SKM-1 (cell line): ENCODE results near the gene PTTG1.
A peak's percentile ranks its signal among the peaks of the same experiment; 100 is the strongest.

Experiments
- DNase-seq: peaks from one replicate; lab custom pipeline; 2025; ENCODE audit not compliant: unreplicated experiment; lab: John Stamatoyannopoulos, UW

Gene PTTG1

GRCh38 chr5:160452795-160453194 is 31.1 kb downstream of the PTTG1 start:
- DNase-seq: no peak

GRCh38 chr5:160453751-160454150 is 32.1 kb downstream of the PTTG1 start:
- no peak for DNase-seq

GRCh38 chr5:160455600-160455999 is 33.9 kb downstream of the PTTG1 start:
- DNase-seq: no peak

GRCh38 chr5:160456480-160457177 is 35.0 kb downstream of the PTTG1 start:
- DNase-seq: no peak

- DNase-seq: no peak
Observed at GRCh38 chr5:160457252-160457651, 35.6 kb downstream of the PTTG1 start.

GRCh38 chr5:160458806-160459800 is 37.4 kb downstream of the PTTG1 start:
- DNase-seq: no peak

- DNase-seq: no peak
Observed at GRCh38 chr5:160460377-160461049, 38.9 kb downstream of the PTTG1 start.

- no peak for DNase-seq
Observed at GRCh38 chr5:160461378-160461777, 39.7 kb downstream of the PTTG1 start.

GRCh38 chr5:160462167-160462566 is 40.5 kb downstream of the PTTG1 start:
- no peak for DNase-seq

GRCh38 chr5:160463227-160463626 is 41.6 kb downstream of the PTTG1 start:
- no peak for DNase-seq

- no peak for DNase-seq
Observed at GRCh38 chr5:160463740-160464465, 42.2 kb downstream of the PTTG1 start.

GRCh38 chr5:160464466-160464797 is 42.8 kb downstream of the PTTG1 start:
- no peak for DNase-seq

- no peak for DNase-seq
Observed at GRCh38 chr5:160466116-160466515, 44.5 kb downstream of the PTTG1 start.

- no peak for DNase-seq
Observed at GRCh38 chr5:160466889-160467554, 45.4 kb downstream of the PTTG1 start.

- peak; percentile 57 for DNase-seq
Observed at GRCh38 chr5:160467555-160468362, 46.1 kb downstream of the PTTG1 start.

GRCh38 chr5:160468363-160468975 is 46.8 kb downstream of the PTTG1 start:
- DNase-seq: no peak

- DNase-seq: no peak
Observed at GRCh38 chr5:160469156-160470144, 47.8 kb downstream of the PTTG1 start.
